Measurements from ENCODE around the gene ETV7.

The ETV7 gene

DNA sequence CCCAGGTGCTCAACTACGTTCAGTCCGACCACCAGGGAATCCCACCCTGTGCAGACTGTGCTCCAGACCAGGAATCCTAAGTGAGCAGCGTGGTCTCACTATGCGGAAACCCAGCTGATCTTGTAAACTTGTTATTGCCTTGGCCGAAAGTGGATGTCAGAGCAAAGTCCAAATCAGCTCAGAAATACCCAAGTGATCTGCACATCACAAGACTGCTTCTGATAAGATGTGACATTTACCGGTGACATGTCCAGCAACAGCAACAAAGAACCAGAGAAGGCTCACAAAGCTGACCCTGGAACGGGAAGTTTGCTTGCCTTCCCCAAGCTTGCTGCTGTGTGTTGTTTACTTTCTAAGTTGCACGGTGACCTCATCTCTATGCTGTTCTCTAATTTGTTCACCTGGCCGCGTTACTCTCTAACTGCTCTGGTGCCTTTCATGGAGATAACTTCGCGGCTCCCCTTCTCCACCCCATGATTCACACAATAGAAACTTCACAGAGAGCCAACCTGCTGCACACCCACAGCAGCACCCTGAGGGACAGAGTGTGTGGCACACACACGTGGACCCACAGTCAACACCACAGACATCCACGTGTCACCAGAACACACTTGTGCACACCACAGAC lies 52.5 kb downstream of the ETV7 start:
- H3K4me3 ChIP-seq (ENCODE audit: low read depth, low read length): no peak overlapping the region
- TF ChIP-seq, protein P1, sequence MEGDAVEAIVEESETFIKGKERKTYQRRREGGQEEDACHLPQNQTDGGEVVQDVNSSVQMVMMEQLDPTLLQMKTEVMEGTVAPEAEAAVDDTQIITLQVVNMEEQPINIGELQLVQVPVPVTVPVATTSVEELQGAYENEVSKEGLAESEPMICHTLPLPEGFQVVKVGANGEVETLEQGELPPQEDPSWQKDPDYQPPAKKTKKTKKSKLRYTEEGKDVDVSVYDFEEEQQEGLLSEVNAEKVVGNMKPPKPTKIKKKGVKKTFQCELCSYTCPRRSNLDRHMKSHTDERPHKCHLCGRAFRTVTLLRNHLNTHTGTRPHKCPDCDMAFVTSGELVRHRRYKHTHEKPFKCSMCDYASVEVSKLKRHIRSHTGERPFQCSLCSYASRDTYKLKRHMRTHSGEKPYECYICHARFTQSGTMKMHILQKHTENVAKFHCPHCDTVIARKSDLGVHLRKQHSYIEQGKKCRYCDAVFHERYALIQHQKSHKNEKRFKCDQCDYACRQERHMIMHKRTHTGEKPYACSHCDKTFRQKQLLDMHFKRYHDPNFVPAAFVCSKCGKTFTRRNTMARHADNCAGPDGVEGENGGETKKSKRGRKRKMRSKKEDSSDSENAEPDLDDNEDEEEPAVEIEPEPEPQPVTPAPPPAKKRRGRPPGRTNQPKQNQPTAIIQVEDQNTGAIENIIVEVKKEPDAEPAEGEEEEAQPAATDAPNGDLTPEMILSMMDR (conservative IDR thresholded peaks at IDR 0.05; ENCODE audit: low read depth, low read length): no peak
- DNase-seq (ENCODE audit: low read depth): no peak

DNA sequence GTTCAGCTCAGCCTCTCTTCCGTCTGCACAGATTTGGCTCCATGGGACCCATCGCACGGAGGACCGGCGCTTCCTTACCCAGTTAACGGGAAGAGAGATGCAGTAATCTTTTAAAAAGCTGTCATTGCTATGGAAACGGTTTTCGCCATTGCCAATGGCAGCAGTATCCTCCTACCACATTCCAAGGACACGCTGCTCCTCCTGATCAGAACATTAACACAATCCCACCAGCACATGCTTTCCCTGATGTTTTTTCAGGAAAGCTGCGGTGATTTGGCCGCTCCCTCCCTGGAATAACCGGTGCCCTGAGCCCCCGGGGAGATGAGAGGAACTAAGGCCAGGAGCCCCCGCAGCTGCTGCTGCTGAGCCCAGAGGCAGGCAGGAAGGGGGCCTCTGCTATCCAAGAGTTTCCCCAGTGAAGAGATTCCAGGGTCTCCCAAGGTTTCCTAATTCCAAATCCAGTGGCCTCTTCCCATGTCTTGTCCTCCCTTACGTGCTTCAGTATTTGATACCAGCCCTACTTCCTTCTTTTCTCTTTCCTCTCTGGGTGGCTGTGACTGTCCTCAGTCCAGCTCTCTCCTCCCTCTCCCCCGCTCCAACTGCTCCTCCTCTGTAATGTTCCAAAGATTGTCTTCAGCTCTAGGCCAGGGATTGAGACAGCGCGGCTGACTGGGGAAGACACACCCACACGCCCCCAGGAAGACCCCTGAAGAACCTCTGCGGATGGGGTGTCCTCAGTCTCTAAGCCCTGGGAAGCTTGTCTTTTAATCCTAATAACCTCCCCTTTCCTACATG lies 53.3 kb downstream of the ETV7 start:
- no peak for DNase-seq (ENCODE audit: low read depth)
- H3K4me3 ChIP-seq (ENCODE audit: low read depth, low read length): no peak overlapping the region
- TF ChIP-seq, protein P1 (conservative IDR thresholded peaks at IDR 0.05; ENCODE audit: low read depth, low read length): no peak

DNA sequence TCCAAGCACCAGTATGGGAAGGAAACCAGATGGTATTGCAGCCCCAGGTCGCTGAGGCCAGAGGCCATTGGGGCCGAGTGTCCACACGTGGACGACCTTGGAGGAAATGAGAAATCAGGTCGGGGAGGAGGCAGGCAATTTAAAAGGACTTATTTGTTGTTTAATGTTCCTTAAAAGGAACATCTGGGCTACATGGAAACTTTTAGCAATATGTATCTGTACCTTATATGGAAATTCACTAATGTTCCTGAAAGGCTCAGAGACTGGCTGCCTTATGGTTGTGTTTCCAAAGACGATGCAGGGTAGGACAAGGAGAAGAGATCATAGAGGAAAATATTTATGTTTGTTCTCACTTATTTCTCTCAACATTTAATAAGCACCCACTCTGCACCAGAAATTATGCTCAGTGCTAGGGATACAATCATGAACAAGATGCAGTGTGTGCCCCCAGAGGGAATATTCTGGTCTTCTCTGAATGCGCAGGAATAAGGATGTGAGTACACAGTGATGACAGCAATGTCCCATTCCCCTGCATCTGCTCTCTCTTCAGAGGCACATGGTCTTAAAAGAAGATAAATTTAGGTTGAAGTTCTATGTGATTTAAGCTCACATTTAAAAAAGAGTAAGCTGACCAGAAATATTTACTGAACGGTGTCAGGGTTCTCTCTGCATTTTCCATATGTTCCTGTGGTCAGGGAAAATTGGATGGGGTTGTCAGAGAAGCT lies 54.1 kb downstream of the ETV7 start:
- H3K4me3 ChIP-seq (ENCODE audit: low read depth, low read length): no peak overlapping the region
- TF ChIP-seq, protein P1 (conservative IDR thresholded peaks at IDR 0.05; ENCODE audit: low read depth, low read length): no peak
- DNase-seq (ENCODE audit: low read depth): no peak

DNA sequence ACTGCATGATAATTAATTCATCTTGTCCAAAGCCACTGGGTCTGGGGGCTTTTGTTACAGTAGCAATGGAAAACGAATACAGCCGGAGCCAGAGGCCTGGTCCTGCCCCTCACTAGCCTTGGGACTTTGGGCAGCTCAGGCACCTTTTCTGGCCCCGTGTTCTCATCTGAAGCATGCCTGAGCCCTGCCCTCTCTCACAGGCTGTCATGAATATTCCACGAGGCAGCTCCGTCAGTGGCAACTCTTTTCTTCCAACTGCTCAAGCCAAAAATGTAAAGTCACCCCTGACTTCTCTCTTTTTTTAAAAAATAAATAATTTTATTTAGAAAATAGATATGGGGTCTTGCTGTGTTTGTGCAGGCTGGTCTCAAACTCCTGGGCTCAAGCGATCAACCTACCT lies 56.1 kb downstream of the ETV7 start:
- DNase-seq (ENCODE audit: low read depth): no peak
- H3K4me3 ChIP-seq (ENCODE audit: low read depth, low read length): no peak overlapping the region
- TF ChIP-seq, protein P1 (conservative IDR thresholded peaks at IDR 0.05; ENCODE audit: low read depth, low read length): no peak

DNA sequence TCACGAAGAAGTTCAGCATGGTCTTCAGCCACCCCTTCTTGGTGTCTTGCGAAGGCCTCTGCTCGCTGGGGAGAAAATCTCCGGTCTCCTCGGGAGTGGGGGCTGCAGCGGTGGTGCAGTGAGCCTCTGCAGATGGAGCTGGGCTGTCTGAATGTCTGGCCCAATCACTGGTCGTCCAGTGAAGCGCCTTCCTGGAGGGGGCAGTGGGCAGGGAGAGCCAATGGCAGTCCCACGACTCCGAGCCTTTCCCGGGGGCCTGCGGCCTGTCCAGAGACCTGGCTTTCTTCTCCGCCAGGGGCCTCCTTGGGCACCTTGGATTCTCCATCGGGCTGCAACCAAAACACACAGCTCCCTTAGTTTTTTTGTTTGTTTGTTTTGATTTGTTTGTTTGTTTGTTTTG lies 57.1 kb downstream of the ETV7 start:
- H3K4me3 ChIP-seq (ENCODE audit: low read depth, low read length): no peak overlapping the region
- DNase-seq (ENCODE audit: low read depth): no peak
- TF ChIP-seq, protein P1 (conservative IDR thresholded peaks at IDR 0.05; ENCODE audit: low read depth, low read length): no peak

DNA sequence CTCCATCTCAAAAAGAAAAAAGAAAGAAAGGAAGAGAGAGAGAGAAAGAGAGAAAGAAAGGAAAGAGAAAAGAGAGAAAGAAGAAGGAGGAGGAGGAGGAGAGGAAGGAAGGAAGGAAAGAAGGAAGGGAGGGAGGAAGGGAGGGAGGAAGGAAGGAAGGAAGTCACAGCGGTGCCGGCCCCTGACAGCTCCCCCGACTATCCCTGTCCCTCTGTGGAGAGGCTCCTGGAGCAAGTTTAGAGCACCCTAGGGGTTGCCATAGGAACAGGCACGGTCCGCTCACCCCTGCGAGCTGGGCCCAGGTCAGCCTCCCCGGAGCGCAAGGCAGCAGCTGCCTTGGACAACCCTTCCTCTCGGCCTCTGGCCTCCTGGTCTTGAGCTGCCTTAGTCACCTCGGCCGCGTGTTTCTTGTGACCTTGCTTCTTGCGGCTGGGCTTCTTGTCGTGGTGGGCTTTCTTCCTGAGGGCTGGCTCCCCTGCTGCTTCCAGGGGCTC lies 57.6 kb downstream of the ETV7 start:
- TF ChIP-seq, protein P1 (conservative IDR thresholded peaks at IDR 0.05; ENCODE audit: low read depth, low read length): no peak
- no peak overlapping the region for H3K4me3 ChIP-seq (ENCODE audit: low read depth, low read length)
- DNase-seq (ENCODE audit: low read depth): no peak
